T-helper 2 cell treated with Interferon-gamma antibody and Interleukin-4, amounts not matched to agents 100 ng/mL and 5 ng/mL, for 36 hours (primary cell): ENCODE measurements around the gene AKR7A2. TPM values are rescaled to one million over a fixed set of nuclear protein-coding genes. Genes with fewer than 3 reads are reported as not detected.

Experiments
- intact Hi-C: fragments of 100-400 bp; cut with micrococcal nuclease; formaldehyde crosslinking; loops from one replicate; pipeline ENCODE4 v1.15.1; 2023
- total RNA-seq: library from RNA; stranded (reverse); gene quantifications from 2 replicates; pipeline ENCODE4 v1.2.3, GENCODE V29; 2022

Gene AKR7A2
- total RNA-seq, 1 donor from 2014 or later, result 34.1 TPM

- intact Hi-C loops, result no loop called here
Measured at GRCh38 chr1:19326748-19327065, 14.8 kb upstream of the AKR7A2 start.

GRCh38 chr1:19325958-19326747 is 14.2 kb upstream of the AKR7A2 start:
- intact Hi-C loops, result no loop called here

GRCh38 chr1:19325368-19325957 is 13.5 kb upstream of the AKR7A2 start:
- intact Hi-C loops, result no loop called here

- intact Hi-C loops, result no loop called here
Measured at GRCh38 chr1:19324665-19324990, 12.7 kb upstream of the AKR7A2 start.

- intact Hi-C loops, result no loop called here
Measured at GRCh38 chr1:19323987-19324664, 12.2 kb upstream of the AKR7A2 start.

- intact Hi-C loops, result no loop called here
Measured at GRCh38 chr1:19322481-19322880, 10.5 kb upstream of the AKR7A2 start.

GRCh38 chr1:19321071-19321470 is 9.1 kb upstream of the AKR7A2 start:
- intact Hi-C loops, result no loop called here

- intact Hi-C loops, result loop anchor here (5.0 kb wide), 1 partner anchor 1188 kb away; the partner anchor contains the start of gene MUL1
Measured at GRCh38 chr1:19319196-19319595, 7.3 kb upstream of the AKR7A2 start.

- intact Hi-C loops, result loop anchor here (5.0 kb wide), 1 partner anchor 1190 kb away; the partner anchor contains the start of gene MUL1
Measured at GRCh38 chr1:19317126-19317910, 5.4 kb upstream of the AKR7A2 start.

- intact Hi-C loops, result loop anchor here (5.0 kb wide), 1 partner anchor 1192 kb away; the partner anchor contains the start of gene MUL1
Measured at GRCh38 chr1:19315378-19316198, 3.6 kb upstream of the AKR7A2 start.

GRCh38 chr1:19313961-19314882 is 2.3 kb upstream of the AKR7A2 start:
- intact Hi-C loops, result loop anchor here (5.0 kb wide), 1 partner anchor 338 kb away; no protein-coding TSS in a partner anchor

GRCh38 chr1:19313636-19313959 is 1.7 kb upstream of the AKR7A2 start:
- intact Hi-C loops, result loop anchor here (5.0 kb wide), 1 partner anchor 339 kb away; no protein-coding TSS in a partner anchor

GRCh38 chr1:19312782-19313635 is 1.1 kb upstream of the AKR7A2 start:
- intact Hi-C loops, result loop anchor here (1.0 to 5.0 kb wide), 3 partner anchors 62 to 339 kb away; partner anchors contain the start of genes EMC1 and MRTO4

- intact Hi-C loops, result loop anchor here (5.0 kb wide), 1 partner anchor 341 kb away; no protein-coding TSS in a partner anchor
Measured at GRCh38 chr1:19311503-19311930, 427 bp downstream of the AKR7A2 start.

GRCh38 chr1:19310720-19311502 is 1.0 kb downstream of the AKR7A2 start:
- intact Hi-C loops, result loop anchor here (5.0 kb wide), 1 partner anchor 341 kb away; no protein-coding TSS in a partner anchor

- intact Hi-C loops, result loop anchor here (5.0 kb wide), 1 partner anchor 342 kb away; no protein-coding TSS in a partner anchor
Measured at GRCh38 chr1:19310061-19310460, 1.9 kb downstream of the AKR7A2 start.

- intact Hi-C loops, result no loop called here
Measured at GRCh38 chr1:19309123-19309813, 2.7 kb downstream of the AKR7A2 start.
